B cell (primary cell): ENCODE measurements around the gene TLCD3B. TPM values are rescaled to one million over a fixed set of nuclear protein-coding genes. Genes with fewer than 3 reads are reported as not detected.

Source experiments
- ATAC-seq: fragments of 200-7000 bp; cut with Tn5 transposase; one replicate; pipeline ENCODE4 v1.10.0; 2021; ENCODE audit warnings: low read depth, mild to moderate bottlenecking, moderate number of reproducible peaks, moderate library complexity
- CTCF ChIA-PET: fragments of 350-600 bp; sonication (Branson Sonifier 250); formaldehyde crosslinking; loops from one replicate; lab custom pipeline; 2021; ENCODE audit warnings: antibody characterized with exemption, inconsistent platforms; lab: Charles Lee
- POLR2A ChIA-PET: fragments of 350-600 bp; sonication (Branson Sonifier 250); formaldehyde crosslinking; loops from one replicate; lab custom pipeline; 2021; ENCODE audit warnings: antibody characterized with exemption; lab: Charles Lee
- DNase-seq: peaks from one replicate; pipeline ENCODE4 v3.0.0; 2013
- H2AFZ ChIP-seq: 2 replicates; pipeline ENCODE4 v1.6.1; 2012; ENCODE audit warnings: mild to moderate bottlenecking, low read depth, low read length; ENCODE audit not compliant: insufficient read depth, poor library complexity, severe bottlenecking
- H3K27ac ChIP-seq, 2 donors: 1 replicate in 1 of 2; 2 replicates in 1 of 2; pipeline ENCODE4 v1.5.1; 2012 to 2013; ENCODE audit warnings: low read length in 2 of 2, mild to moderate bottlenecking in 2 of 2, moderate library complexity in 1 of 2
- H3K27me3 ChIP-seq, 4 experiments: fragments of 200-600 bp in 1 of 4; sonication (generic) in 1 of 4; replicated peaks in 1 of 4; 1 replicate in 2 of 4; 2 replicates in 2 of 4; pipeline versions ENCODE4 v1.6.1 to v1.7.0; 2013 to 2016; ENCODE audit warnings: low read length in 3 of 4, mild to moderate bottlenecking in 2 of 4, mixed read lengths in 1 of 4, moderate library complexity in 1 of 4; ENCODE audit not compliant: insufficient read depth in 4 of 4, control insufficient read depth in 3 of 4; ENCODE audit errors: control extremely low read depth in 1 of 4
- H3K36me3 ChIP-seq, 2 experiments: replicated peaks in 1 of 2; 1 replicate in 1 of 2; 2 replicates in 1 of 2; pipeline versions ENCODE4 v1.6.1 to v1.7.1; 2013; ENCODE audit warnings: low read length in 1 of 2; ENCODE audit not compliant: insufficient read depth in 2 of 2, control insufficient read depth in 1 of 2; ENCODE audit errors: control extremely low read depth in 1 of 2, extremely low read depth in 1 of 2
- H3K4me1 ChIP-seq, 2 donors: fragments of 200-600 bp in 1 of 2; sonication (generic) in 1 of 2; 1 replicate in 1 of 2; 2 replicates in 1 of 2; pipeline versions ENCODE4 v1.5.1 to v1.6.1; 2013 to 2017; ENCODE audit warnings: low read length in 2 of 2; ENCODE audit not compliant: control insufficient read depth in 2 of 2, insufficient read depth in 2 of 2
- H3K4me2 ChIP-seq: replicated peaks from 2 replicates; pipeline ENCODE3; 2012; ENCODE audit warnings: mild to moderate bottlenecking, low read depth, low read length; ENCODE audit not compliant: poor library complexity, severe bottlenecking
- H3K4me3 ChIP-seq, 5 experiments: fragments of 200-600 bp in 1 of 5; sonication (generic) in 1 of 5; 1 replicate in 3 of 5; 2 replicates in 2 of 5; pipeline versions ENCODE4 v1.5.1 to v1.7.0; 2011 to 2016; ENCODE audit warnings: low read length in 4 of 5, mild to moderate bottlenecking in 4 of 5, low read depth in 2 of 5, control low read depth in 1 of 5, moderate library complexity in 1 of 5; ENCODE audit not compliant: insufficient read depth in 1 of 5; ENCODE audit errors: control extremely low read depth in 1 of 5, extremely low read depth in 1 of 5
- H3K79me2 ChIP-seq: fragments of 200-600 bp; sonication (generic); one replicate; pipeline ENCODE4 v1.6.0; 2016; ENCODE audit warnings: low read length; ENCODE audit not compliant: control insufficient read depth, insufficient read depth
- H3K9ac ChIP-seq: fragments of 200-600 bp; sonication (generic); 2 replicates; pipeline ENCODE4 v1.6.1; 2017; ENCODE audit warnings: mild to moderate bottlenecking, low read length, moderate library complexity
- H3K9me3 ChIP-seq, 3 donors: one replicate each; pipeline versions ENCODE4 v1.6.1 to v1.7.1; 2013; ENCODE audit warnings: low read length in 2 of 3; ENCODE audit not compliant: control insufficient read depth in 2 of 3, insufficient read depth in 1 of 3; ENCODE audit errors: control extremely low read depth in 1 of 3
- H4K20me1 ChIP-seq: 2 replicates; pipeline ENCODE4 v1.6.0; 2012; ENCODE audit warnings: mild to moderate bottlenecking, low read length; ENCODE audit not compliant: insufficient read depth, control insufficient read depth, poor library complexity, severe bottlenecking
- H3K27ac Mint-ChIP-seq: one replicate; pipeline ENCODE4 v1.8.0; 2021; ENCODE audit warnings: mixed read lengths
- H3K27me3 Mint-ChIP-seq: one replicate; pipeline ENCODE4 v1.8.0; 2021; ENCODE audit warnings: mixed read lengths
- H3K4me1 Mint-ChIP-seq: one replicate; pipeline ENCODE4 v1.8.0; 2021; ENCODE audit warnings: mixed read lengths
- H3K4me3 Mint-ChIP-seq: one replicate; pipeline ENCODE4 v1.8.0; 2021; ENCODE audit warnings: mixed read lengths
- H3K9me3 Mint-ChIP-seq: one replicate; pipeline ENCODE4 v1.8.0; 2022; ENCODE audit warnings: mixed read lengths; ENCODE audit not compliant: insufficient read depth
- EZH2 ChIP-seq: IDR thresholded peaks from 2 replicates; pipeline ENCODE4 v1.6.1; 2012; ENCODE audit warnings: borderline replicate concordance, low read depth, mild to moderate bottlenecking, moderate library complexity, low read length; ENCODE audit not compliant: insufficient read depth, poor library complexity, severe bottlenecking
- WGBS: methylation state at CpG from one replicate; pipeline ENCODE4 v1.1.5; 2013; ENCODE audit warnings: missing lambda C conversion rate; ENCODE audit not compliant: insufficient coverage; 5-methylcytosine and 5-hydroxymethylcytosine counted together
- intact Hi-C: fragments of 100-400 bp; cut with micrococcal nuclease; formaldehyde crosslinking; loops from one replicate; pipeline ENCODE4 v1.10.0; 2022
- polyA plus RNA-seq: library from polyadenylated mRNA; depleted of rRNA; stranded (reverse); fragments of >200 nt; gene quantifications from 2 replicates; pipeline ENCODE4 v1.2.3, GENCODE V29; 2012
- total RNA-seq, 2 donors: library from RNA; stranded (reverse); fragments of 120-200 nt in 1 of 2; gene quantifications; 1 replicate in 1 of 2; 2 replicates in 1 of 2; pipeline versions ENCODE4 v1.2.3 to v1.2.4, GENCODE V29; 2013 to 2022
- TF ChIP-seq, protein P1 (sequence below): fragments of 200-600 bp; IDR thresholded peaks from one replicate; pipeline ENCODE4 v1.8.0; 2022; ENCODE audit warnings: antibody characterized with exemption, mild to moderate bottlenecking

Gene TLCD3B
- total and polyA plus RNA-seq, 2 donors (not counting 1 experiment from before 2014, with no cell fraction given): not detected

DNA sequence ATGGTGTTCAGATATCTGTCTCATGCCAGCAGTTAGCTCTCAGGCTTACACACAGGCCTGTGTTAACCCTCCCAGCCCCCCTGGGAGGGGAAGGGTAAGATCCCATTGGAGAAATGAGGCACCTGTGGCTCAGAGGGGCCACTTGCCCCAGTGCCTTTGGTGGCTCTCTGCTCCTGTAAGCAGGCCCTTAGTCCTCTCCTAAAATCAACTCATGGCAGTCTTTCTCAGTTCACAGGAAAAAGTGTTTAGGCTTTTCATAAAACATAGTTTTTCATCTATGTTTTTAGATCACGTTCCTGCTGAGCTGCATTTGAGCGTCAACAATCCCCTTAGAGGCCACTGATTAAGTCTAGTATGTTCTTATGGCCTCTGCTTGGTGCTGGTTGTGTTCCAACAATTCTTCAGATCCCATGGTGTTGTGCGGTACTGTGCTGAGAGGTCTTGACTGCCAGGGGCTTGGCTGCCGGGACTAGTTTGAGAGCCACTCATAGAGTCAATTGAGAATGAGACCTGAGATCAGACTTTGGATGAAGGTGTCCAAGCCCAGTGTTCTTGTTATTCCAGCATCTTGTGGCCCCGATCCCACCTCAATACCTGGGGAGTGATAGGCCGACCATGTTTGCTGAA, 46.8 kb downstream of the TLCD3B start:
- Histone ChIP-seq H3K4me3 (no peak overlapping the region), H4K20me1 (no peaks in the 10 kb centered on the region), H3K9me3 (no peaks in the 10 kb centered on the region), H3K36me3 (peaks cover 2 to 84% of the 10 kb centered on the region in 2 experiments), H3K27me3 (no peaks in the 10 kb centered on the region), H3K79me2 (no peaks in the 10 kb centered on the region), H3K4me2 (no peak overlapping the region), H3K4me1 (no peaks in the 10 kb centered on the region), H3K9ac (no peak overlapping the region), H2AFZ (no peak overlapping the region), H3K27ac (no peak overlapping the region)
- Mint-ChIP-seq H3K27me3 (no peaks in the 10 kb centered on the region), H3K4me3 (no peak overlapping the region), H3K4me1 (no peaks in the 10 kb centered on the region), H3K27ac (no peak overlapping the region), H3K9me3 (no peaks in the 10 kb centered on the region)
- intact Hi-C loops: no loop called here
- no peak for DNase-seq
- ATAC-seq: no peak
- CTCF ChIA-PET: no interaction called here
- POLR2A ChIA-PET: no interaction called here
- WGBS: 91% methylated on average over 4 of the region's 6 CpGs
- TF ChIP-seq, protein P1, sequence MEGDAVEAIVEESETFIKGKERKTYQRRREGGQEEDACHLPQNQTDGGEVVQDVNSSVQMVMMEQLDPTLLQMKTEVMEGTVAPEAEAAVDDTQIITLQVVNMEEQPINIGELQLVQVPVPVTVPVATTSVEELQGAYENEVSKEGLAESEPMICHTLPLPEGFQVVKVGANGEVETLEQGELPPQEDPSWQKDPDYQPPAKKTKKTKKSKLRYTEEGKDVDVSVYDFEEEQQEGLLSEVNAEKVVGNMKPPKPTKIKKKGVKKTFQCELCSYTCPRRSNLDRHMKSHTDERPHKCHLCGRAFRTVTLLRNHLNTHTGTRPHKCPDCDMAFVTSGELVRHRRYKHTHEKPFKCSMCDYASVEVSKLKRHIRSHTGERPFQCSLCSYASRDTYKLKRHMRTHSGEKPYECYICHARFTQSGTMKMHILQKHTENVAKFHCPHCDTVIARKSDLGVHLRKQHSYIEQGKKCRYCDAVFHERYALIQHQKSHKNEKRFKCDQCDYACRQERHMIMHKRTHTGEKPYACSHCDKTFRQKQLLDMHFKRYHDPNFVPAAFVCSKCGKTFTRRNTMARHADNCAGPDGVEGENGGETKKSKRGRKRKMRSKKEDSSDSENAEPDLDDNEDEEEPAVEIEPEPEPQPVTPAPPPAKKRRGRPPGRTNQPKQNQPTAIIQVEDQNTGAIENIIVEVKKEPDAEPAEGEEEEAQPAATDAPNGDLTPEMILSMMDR: no peak
- TF ChIP-seq EZH2: no peak

DNA sequence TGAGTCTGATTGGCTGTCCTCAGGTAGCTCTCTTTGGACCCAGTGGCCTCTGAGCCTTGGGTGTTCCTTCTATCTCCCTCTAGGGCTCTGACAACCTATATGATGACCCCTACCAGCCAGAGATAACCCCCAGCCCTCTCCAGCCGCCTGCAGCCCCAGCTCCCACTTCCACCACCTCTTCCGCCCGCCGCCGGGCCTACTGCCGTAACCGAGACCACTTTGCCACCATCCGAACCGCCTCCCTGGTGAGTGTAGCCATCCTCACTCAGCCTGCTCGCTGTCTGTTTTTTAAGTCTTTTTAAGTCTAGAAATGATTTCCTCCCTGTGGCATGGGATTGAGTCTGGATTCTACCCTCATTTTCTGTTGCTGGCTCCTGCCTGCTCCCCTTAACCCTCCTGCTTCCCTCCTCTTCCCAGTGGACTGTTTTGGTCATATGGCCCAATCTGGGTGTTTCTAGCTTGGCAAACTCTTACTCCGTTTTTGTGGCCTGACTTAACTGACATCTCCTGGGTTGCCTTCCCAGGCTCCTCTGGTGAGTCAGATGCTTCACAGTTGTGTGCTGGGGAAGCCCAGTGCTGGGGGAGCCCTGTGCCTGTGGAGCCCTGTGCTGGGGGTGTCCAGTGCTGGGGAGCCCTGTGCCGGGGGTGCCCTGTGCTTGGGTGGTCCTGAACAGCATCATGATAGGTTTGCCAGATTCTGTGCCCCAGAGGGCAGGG, 47.5 kb downstream of the TLCD3B start:
- Histone ChIP-seq H3K9me3 (no peaks in the 10 kb centered on the region), H2AFZ (no peak overlapping the region), H3K79me2 (no peaks in the 10 kb centered on the region), H3K36me3 (peaks cover 2 to 84% of the 10 kb centered on the region in 2 experiments), H3K4me2 (no peak overlapping the region), H3K27ac (no peak overlapping the region), H3K27me3 (no peaks in the 10 kb centered on the region), H3K9ac (no peak overlapping the region), H4K20me1 (no peaks in the 10 kb centered on the region), H3K4me1 (no peaks in the 10 kb centered on the region), H3K4me3 (no peak overlapping the region)
- Mint-ChIP-seq H3K27me3 (no peaks in the 10 kb centered on the region), H3K4me1 (no peaks in the 10 kb centered on the region), H3K27ac (no peak overlapping the region), H3K4me3 (no peak overlapping the region), H3K9me3 (no peaks in the 10 kb centered on the region)
- intact Hi-C loops: no loop called here
- TF ChIP-seq, protein P1: no peak
- TF ChIP-seq EZH2: no peak
- WGBS: 91% methylated on average over 6 of the region's 12 CpGs
- POLR2A ChIA-PET: no interaction called here
- ATAC-seq (no peak), DNase-seq (no peak)
- CTCF ChIA-PET: no interaction called here
